K562 (cell line): ENCODE measurements around the gene INTS2. TPM values are rescaled to one million over a fixed set of nuclear protein-coding genes. Genes with fewer than 3 reads are reported as not detected.

Source experiments
- BCLAF1 ChIP-seq, 2 experiments: fragments of 450-650 bp in 1 of 2; IDR thresholded peaks; 2 replicates each; pipeline ENCODE4 v1.6.1; 2011 to 2017; ENCODE audit warnings: low read depth in 2 of 2, antibody characterized with exemption in 1 of 2, borderline replicate concordance in 1 of 2, low read length in 1 of 2, mild to moderate bottlenecking in 1 of 2, mixed read lengths in 1 of 2; ENCODE audit not compliant: control insufficient read depth in 1 of 2
- CREB5 ChIP-seq: fragments of 250-450 bp; sonication (Bioruptor Pico); IDR thresholded peaks from 2 replicates; pipeline ENCODE4 v1.5.0; 2020; ENCODE audit warnings: mild to moderate bottlenecking
- E2F6 ChIP-seq, 2 experiments: IDR thresholded peaks; 2 replicates each; pipeline ENCODE4 v1.6.1; 2011; ENCODE audit warnings: borderline replicate concordance in 1 of 2, control low read depth in 1 of 2, low read depth in 1 of 2, low read length in 1 of 2, mild to moderate bottlenecking in 1 of 2, mixed read lengths in 1 of 2, moderate library complexity in 1 of 2; ENCODE audit not compliant: insufficient read depth in 1 of 2, insufficient read length in 1 of 2, poor library complexity in 1 of 2, severe bottlenecking in 1 of 2; ENCODE audit errors: extremely low read depth in 1 of 2
- ESRRA ChIP-seq: fragments of 450-650 bp; IDR thresholded peaks from 2 replicates; pipeline ENCODE4 v1.6.1; 2014; ENCODE audit warnings: low read depth, mild to moderate bottlenecking, moderate library complexity, borderline replicate concordance
- HMBOX1 ChIP-seq: sonication (generic); IDR thresholded peaks from 2 replicates; pipeline ENCODE4 v1.6.1; 2016
- KLF16 ChIP-seq: IDR thresholded peaks from 2 replicates; pipeline ENCODE4 v1.6.1; 2016; ENCODE audit warnings: antibody characterized with exemption
- KLF6 ChIP-seq: fragments of 250-450 bp; sonication (Bioruptor Pico); IDR thresholded peaks from 2 replicates; pipeline ENCODE4 v1.4.0; 2020; ENCODE audit warnings: mild to moderate bottlenecking, moderate library complexity, borderline replicate concordance
- RAD51 ChIP-seq: fragments of 450-650 bp; IDR thresholded peaks from 2 replicates; pipeline ENCODE4 v1.7.1; 2016; ENCODE audit warnings: low read depth, mild to moderate bottlenecking, borderline replicate concordance
- TOE1 ChIP-seq, 2 experiments: fragments of 450-650 bp in 1 of 2; sonication (generic) in 1 of 2; formaldehyde crosslinking in 1 of 2; IDR thresholded peaks; 2 replicates each; pipeline versions ENCODE4 v1.7.1 to v1.8.0; 2016 to 2022; ENCODE audit warnings: borderline replicate concordance in 2 of 2, mild to moderate bottlenecking in 2 of 2, antibody characterized with exemption in 1 of 2, inconsistent platforms in 1 of 2, low read depth in 1 of 2, missing genetic modification reagents in 1 of 2, moderate library complexity in 1 of 2
- TRIM28 ChIP-seq: fragments of 450-650 bp; IDR thresholded peaks from 2 replicates; pipeline ENCODE4 v1.6.1; 2017
- ZBTB2 ChIP-seq: fragments of 450-650 bp; IDR thresholded peaks from 2 replicates; pipeline ENCODE4 v1.6.1; 2016; ENCODE audit warnings: antibody characterized with exemption
- ZNF551 ChIP-seq: fragments of 250-450 bp; sonication (Bioruptor Pico); IDR thresholded peaks from 2 replicates; pipeline ENCODE4 v1.5.0; 2021; ENCODE audit warnings: mild to moderate bottlenecking, moderate library complexity
- ZNF717 ChIP-seq: fragments of 250-450 bp; sonication (Bioruptor Pico); IDR thresholded peaks from 2 replicates; pipeline ENCODE4 v1.5.0; 2021
- polyA plus RNA-seq, 8 experiments: library from polyadenylated mRNA; depleted of rRNA in 4 of 8; stranded (reverse) in 5 of 8; unstranded in 3 of 8; fragments of >200 nt; fragmentation: Nextera tagmentation in 2 of 8; fragmentation: Illumina TruSeq in 1 of 8; extraction: Ambion mirVana in 2 of 8; extraction: Trizol in 1 of 8; gene quantifications; 2 replicates each; pipeline versions ENCODE4 v1.2.1 to v1.2.3, GENCODE V29; 2011 to 2014; ENCODE audit warnings: inconsistent platforms in 1 of 8, missing spikeins in 1 of 8
- total RNA-seq, 7 experiments: library from RNA; depleted of rRNA in 6 of 7; stranded (reverse); fragments of >200 nt in 6 of 7; fragmentation: Illumina TruSeq in 2 of 7; extraction: Trizol in 2 of 7; gene quantifications; 2 replicates each; pipeline versions ENCODE4 v1.2.1 to v1.2.3, GENCODE V29; 2011 to 2021; ENCODE audit warnings: low replicate concordance in 1 of 7

Gene INTS2
- total and polyA plus RNA-seq, 9 of the 15 experiments (the other 6 are each of a cell fraction or from before 2014, with no cell fraction given), result 4.8 to 24.7 (median 12.8) TPM

- TF ChIP-seq ZBTB2 (no peak), ESRRA (no peak), CREB5 (CRISPR knock-in tag) (no peak), KLF16 (no peak), TOE1 (IDR thresholded peaks at IDR 0.05; ENCODE audit: borderline replicate concordance) (no peak; the same call in 1 of the 2 replicates), TOE1 (CRISPR knock-in tag; IDR thresholded peaks at IDR 0.05; ENCODE audit: borderline replicate concordance, low read depth) (no peak), HMBOX1 (peak; percentile 49; the same call in 1 of the 2 replicates), RAD51 (no peak), KLF6 (no peak), E2F6 (IDR thresholded peaks at IDR 0.05; ENCODE audit: borderline replicate concordance in 1 of 2, extremely low read depth in 1 of 2, insufficient read depth in 1 of 2, insufficient read length in 1 of 2, low read depth in 1 of 2, low read length in 1 of 2, poor library complexity in 1 of 2, severe bottlenecking in 1 of 2) (peak; percentile 74 to 80), BCLAF1 (IDR thresholded peaks at IDR 0.05; ENCODE audit: borderline replicate concordance in 1 of 2, control insufficient read depth in 1 of 2, low read depth in 2 of 2, low read length in 1 of 2) (peak in 1 of 2 experiments; percentile 60; a peak in 1 of 4 replicates), ZNF717 (no peak), TRIM28 (no peak), ZNF551 (no peak)
Observed at GRCh38 chr17:61862975-61863800, 64.6 kb downstream of the INTS2 start, which contains the start of gene BRIP1 (continued).
